HL-60/S4 (cell line): ENCODE results near the gene CSHL1.

Source experiments
- in situ Hi-C: fragments of 300-500 bp; cut with MboI; formaldehyde crosslinking; loops from 2 replicates; pipeline ENCODE4 v1.14.3; 2022; ENCODE audit warnings: low sequenced_read_pairs

Gene CSHL1

GRCh38 chr17:63941162-63941561 is 30.1 kb upstream of the CSHL1 start:
- in situ Hi-C loops: no loop called here

DNA sequence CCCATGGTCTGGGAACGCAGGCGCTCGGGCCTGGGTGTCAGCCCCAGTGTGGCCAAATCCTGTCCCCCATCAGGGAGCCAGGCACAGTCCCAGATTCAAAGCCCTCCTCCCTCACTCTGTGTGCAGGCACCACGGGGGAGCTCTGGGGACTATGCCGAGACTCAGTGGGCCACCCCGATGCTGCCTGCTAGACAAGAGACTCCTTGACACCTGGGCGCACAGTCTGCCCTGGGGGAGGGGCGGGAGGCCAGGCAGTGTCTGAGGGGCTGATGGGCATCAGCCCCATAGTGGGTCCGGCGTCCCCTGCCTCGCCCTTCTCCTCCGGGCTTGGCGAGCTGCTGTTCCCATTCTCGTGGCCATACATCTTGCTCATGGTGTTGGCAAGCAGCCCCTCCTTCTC is 29.5 kb upstream of the CSHL1 start:
- in situ Hi-C loops: no loop called here

- in situ Hi-C loops: no loop called here
These were observed 28.8 kb upstream of the CSHL1 start for GRCh38 chr17:63939884-63940283.

GRCh38 chr17:63939401-63939800 is 28.3 kb upstream of the CSHL1 start:
- in situ Hi-C loops: no loop called here

GRCh38 chr17:63937920-63938319 is 26.9 kb upstream of the CSHL1 start:
- in situ Hi-C loops: no loop called here

GRCh38 chr17:63937319-63937718 is 26.3 kb upstream of the CSHL1 start:
- in situ Hi-C loops: no loop called here

DNA sequence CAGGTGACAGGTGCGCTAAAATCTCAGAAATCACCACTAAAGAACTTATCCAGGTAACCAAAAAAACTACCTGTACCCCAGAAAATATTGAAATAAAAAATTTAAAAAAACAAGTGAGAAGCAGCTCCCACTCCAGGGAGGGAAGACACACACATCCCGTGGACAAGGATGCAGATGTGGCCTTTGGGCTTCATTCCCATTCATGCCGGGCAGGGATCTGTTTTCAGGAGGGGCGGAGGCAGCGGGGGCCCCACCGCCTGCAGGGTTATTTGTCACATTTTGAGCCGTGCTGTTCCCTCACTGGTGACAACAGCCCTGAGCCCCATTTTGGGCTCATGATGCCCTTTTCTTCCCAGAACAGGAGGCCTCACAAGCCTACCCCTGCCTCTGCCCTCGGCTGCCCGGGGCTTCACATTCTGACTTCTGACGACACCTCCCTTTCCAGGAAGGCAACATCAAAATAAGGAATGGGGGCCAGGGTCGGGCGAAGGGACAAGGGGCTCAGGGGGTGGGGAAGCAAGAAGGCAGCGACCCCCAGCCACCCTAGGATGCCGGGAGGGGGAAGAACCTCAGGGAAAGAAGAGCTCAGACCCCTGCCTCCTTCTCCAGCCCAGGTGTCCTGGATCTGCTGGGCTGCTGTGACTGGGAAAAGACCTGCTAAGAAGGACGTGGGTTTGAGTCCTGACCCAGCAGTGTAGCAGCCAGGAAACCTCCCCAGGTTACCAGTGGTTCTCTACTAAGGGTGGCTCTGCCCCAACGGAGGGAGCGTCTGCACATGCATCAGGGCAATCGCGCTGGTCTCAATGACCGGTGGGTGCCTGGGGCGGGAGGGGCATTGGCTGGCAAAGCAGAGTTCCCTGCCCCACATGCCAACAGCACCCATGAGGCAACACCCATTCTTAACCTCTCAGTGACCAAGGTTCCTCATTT is 23.4 kb upstream of the CSHL1 start:
- in situ Hi-C loops: no loop called here

- in situ Hi-C loops: no loop called here
These were observed 22.5 kb upstream of the CSHL1 start for GRCh38 chr17:63933598-63933997.

GRCh38 chr17:63932721-63933120 is 21.7 kb upstream of the CSHL1 start:
- in situ Hi-C loops: no loop called here

DNA sequence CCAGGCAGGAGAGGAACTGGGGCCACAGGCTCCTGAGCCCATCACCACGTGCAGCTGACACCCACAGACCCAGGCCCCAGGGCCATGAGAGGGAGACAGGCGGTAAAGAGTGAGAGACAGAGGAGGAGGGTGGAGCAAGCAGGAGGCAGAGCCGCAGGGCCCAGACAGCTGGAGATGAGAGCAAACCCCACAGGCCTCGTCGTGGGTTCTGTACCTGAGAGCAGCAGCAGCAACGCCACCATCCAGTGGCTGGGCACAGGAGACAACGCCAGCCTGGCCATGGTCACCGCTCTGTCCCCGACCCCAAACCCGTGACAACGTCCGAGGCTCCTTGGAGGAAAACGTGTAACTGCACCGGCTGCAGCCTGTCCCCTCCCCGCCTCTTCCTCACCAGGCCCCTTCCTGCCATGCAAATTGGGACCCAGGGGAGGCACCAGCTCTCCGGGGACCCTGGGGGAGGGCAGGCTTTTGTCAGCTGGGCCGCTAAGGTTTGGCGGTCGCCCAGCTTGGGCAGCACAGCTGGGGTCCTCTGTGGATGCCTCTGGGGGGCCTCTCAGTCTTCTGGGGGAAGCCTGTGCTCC is 21.0 kb upstream of the CSHL1 start, which contains the start of gene CD79B:
Gene CD79B (minus strand): TSS at position 351 of the 581 bp plus-strand sequence. CDS start 70 bp downstream, at position 281.
- in situ Hi-C loops: no loop called here

- in situ Hi-C loops: no loop called here
These were observed 20.0 kb upstream of the CSHL1 start for GRCh38 chr17:63930951-63931575.

- in situ Hi-C loops: loop anchor here (10.0 kb wide), 1 partner anchor 205 kb away; the partner anchor contains the start of gene ERN1
These were observed 19.1 kb upstream of the CSHL1 start for GRCh38 chr17:63929860-63930766.

- in situ Hi-C loops: loop anchor here (10.0 kb wide), 1 partner anchor 206 kb away; the partner anchor contains the start of gene ERN1
These were observed 18.1 kb upstream of the CSHL1 start for GRCh38 chr17:63928966-63929695.

DNA sequence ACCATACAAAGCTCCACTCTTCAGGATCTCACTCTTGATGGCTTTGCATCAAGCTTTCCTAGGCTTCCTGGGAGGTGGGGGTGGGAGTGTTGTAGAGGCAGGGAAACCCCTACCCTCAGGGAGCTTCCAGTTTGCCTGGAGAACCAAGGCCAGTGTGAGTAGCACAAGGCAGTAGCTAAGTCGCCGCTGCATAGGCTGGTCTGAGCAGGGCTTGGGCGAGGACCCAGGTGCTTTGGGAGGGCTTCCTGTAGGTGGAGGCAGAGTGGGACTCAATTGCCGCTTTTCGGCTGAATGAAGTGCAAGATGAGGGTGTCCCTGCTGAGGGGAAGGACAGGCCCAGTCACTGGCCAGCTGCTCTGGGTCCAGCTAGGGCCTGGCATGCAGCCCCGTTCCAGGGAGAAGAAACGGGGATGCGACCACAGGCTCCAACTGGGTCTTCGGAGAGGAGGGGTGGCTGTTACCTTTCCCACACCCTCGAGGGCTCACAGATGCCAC is 17.2 kb upstream of the CSHL1 start:
- in situ Hi-C loops: loop anchor here (10.0 kb wide), 1 partner anchor 207 kb away; the partner anchor contains the start of gene ERN1

DNA sequence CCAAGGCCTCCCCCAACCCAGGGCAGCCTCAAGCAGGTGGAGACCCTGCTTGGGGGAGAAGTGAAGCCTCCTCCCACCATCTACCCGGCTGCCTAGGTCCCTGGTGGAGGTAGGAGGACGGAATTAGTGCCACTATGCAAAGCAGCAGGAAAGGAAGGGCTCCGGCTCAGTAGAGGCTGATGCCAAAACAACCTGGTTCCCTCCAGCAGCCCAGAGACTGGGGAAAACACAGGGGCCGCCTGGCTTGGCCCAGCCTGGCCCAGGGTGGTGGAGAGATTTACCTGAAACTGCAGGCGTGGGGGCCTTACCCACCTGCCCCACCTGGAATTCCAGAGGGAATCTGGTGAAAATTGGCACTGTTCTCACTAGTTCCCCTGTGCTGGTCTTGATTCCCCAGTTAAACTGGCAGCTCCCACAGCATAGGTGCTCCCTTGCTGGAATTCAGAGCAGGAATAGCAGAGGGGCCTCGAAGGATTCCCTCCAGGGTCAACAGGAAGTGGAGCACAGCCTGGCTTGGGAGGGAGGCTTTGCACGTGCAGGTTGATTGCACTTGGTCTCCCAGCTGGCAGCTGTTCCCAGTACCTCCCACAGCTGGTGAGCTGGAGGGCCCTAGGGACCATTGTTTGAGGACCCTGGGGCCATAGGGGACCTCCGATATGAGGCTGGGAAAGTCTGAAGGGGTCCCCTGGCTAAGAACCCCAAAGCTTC is 16.6 kb upstream of the CSHL1 start:
- in situ Hi-C loops: loop anchor here (10.0 kb wide), 1 partner anchor 207 kb away; the partner anchor contains the start of gene ERN1

DNA sequence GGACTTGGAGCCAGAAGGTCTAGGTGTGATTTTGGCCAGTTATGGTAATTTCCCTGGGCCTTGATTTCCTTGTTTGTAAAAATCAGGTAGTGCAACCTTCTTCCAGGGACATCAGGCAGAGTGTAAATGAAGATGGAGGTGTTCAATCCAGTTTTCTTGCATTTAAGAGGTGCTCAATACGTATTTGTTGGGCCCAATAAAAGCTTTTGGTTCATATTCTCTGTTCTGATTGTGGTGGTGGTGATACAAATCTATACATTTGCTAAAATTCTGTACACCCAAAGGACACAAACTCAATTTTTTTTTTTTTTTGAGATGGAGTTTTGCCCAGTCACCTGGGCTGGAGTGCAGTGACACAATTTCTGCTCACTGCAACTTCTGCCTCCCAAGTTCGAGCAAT is 15.1 kb upstream of the CSHL1 start:
- in situ Hi-C loops: loop anchor here (10.0 kb wide), 1 partner anchor 209 kb away; the partner anchor contains the start of gene ERN1

DNA sequence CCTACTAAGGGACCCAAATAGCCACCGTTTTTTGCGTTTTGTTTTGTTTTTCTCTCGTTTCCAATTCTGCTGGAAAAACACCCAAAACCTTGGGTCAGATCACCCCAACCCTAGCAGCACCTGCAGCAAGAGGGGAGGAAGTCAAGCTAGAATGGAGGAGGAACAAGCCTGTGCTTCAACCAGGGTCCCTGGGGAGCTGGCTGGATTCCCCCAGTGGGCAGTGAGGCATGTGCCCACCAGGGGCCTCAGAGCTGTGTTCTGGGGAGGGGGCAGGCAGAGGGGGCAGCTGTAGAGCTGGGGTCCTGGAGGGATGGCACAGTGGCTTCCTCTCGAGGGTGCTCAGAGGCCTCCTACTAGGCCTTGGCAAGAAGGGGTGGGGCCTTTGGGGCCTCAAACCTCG is 14.6 kb upstream of the CSHL1 start:
- in situ Hi-C loops: loop anchor here (10.0 kb wide), 1 partner anchor 209 kb away; the partner anchor contains the start of gene ERN1

DNA sequence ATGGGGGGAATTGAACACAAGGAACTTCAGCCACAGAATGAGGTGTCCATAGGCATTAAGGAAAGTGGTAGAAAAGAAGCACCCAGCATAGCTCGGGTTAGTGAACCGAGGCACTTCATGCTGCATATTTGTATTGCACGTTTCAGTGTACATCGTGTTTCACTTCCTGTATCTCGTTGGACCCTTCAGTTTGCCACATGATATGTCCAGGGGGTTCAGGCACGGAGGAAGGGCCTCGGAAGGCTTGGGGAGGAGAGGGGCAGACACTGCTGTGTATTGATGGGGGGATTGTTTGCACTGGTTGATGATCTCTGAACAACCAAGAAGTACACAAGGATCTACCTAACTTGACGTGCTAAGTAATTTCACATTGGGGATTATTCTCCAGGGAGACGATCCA is 11.3 kb upstream of the CSHL1 start:
- in situ Hi-C loops: loop anchor here (10.0 kb wide), 1 partner anchor 212 kb away; the partner anchor contains the start of gene ERN1

GRCh38 chr17:63920779-63921178 is 9.7 kb upstream of the CSHL1 start:
- in situ Hi-C loops: loop anchor here (10.0 kb wide), 1 partner anchor 214 kb away; the partner anchor contains the start of gene ERN1
